NCI-H2196 (cell line): ENCODE measurements around the gene RAPGEF1.

Source experiments
- DNase-seq: peaks from one replicate; lab custom pipeline; 2025; ENCODE audit not compliant: unreplicated experiment; lab: John Stamatoyannopoulos, UW

RAPGEF1 gene

DNA sequence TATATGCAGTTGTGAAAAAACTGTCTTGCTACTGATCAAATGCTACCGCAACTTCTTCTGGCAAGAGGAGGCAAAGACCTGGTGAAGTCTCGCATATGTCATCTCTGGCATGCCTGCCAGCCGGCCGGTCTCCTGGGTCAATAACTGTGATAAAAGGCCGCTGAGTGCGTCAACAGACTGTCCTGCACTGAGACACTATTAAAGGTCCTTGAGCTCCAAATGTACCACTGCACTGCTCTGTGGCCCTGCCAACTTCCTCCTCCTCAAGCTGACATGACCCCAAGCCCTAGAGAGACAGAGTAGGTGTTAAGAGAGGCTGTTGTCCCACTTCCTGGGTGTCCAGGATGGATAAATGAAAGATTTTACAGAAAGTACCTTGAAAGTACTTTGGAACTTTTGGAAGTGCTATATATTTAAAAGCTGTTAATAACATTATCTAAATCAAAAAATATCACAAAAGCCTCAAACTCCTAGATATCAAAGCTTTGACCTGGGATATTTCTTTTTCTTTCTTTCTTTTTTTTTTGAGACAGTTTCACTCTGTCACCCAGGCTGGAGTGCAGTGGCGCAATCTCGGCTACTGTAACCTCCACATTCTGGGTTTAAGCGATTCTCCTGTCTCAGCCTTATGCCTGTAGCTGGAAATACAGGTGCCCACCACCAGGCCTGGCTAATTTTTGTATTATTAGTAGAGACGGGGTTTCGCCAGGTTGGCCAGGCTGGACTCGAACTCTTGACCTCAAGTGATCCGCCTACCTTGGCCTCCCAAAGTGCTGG lies 31.5 kb downstream of the RAPGEF1 start:
- peak; percentile 20 for DNase-seq

DNA sequence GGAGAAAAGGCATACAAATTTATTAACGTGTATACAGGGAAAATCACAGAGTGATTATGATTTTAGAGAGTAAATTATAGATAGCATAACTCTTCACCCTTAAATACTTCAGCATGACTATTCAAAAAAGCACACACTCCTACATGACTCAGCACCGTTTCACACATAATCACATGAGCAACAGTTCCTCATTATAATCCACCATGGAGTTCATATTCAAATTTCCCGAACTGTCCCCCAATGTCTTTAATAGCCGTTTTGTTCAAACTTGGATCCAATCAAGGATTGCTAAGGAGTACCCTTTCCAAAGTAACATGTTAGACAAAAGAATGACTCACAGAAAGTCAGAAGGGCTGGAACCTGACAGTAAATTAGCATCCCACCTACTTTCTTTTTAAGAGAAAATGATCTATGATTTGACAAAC lies 32.1 kb downstream of the RAPGEF1 start:
- no peak for DNase-seq

DNA sequence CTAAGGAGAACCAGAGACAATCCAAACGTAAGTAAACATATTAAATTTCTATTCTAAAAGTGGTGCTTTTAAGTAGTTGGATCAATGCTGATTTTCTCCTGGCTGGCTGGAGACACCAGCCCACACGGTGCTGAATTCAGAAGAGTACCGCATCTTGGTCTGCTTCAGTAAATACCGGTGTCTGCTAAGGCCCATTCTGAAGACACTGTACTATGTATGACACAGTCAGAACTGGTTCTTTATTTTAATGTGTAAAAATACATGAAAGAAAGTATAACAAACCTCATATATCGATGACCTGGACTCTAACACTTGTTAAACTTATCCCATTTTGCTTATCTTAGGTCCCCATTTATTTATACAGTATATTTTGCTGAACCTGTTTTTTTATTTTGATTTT lies 32.8 kb downstream of the RAPGEF1 start:
- no peak for DNase-seq

DNA sequence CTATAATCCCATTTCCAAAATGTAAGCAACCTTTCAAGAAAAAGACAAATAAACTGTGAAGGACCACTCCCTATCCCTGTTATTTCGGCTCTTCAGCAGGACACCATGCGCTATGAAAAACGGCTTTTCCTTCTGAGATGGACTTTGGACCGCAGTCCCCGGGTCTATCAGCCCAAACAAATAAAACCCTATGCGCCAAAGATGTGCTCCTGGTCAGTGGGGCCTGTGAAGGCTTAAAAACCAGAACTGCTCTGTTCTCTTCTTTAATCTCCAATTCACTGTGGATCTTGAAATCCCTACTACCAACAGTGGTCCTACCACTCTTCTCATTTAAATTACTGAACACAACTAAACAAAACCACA lies 33.3 kb downstream of the RAPGEF1 start:
- no peak for DNase-seq

DNA sequence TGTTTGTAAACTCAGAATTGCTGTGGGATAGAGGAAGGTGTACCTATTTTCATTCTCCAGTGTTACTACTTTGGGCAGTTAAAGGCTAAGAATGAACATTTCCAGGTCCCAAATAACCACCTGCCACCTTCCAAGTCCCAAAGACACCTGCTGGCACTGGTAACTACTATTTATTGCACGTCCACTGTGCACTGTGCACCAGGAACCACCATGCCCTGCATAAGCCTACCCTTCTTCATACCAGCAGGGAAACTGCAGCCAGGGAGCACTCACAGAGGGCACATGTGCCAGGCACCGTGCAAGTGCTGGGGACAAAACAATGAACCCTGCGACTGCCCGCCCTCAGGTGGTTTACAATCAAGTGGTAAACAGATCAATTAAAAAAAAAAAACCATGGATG lies 34.9 kb downstream of the RAPGEF1 start:
- no peak for DNase-seq

DNA sequence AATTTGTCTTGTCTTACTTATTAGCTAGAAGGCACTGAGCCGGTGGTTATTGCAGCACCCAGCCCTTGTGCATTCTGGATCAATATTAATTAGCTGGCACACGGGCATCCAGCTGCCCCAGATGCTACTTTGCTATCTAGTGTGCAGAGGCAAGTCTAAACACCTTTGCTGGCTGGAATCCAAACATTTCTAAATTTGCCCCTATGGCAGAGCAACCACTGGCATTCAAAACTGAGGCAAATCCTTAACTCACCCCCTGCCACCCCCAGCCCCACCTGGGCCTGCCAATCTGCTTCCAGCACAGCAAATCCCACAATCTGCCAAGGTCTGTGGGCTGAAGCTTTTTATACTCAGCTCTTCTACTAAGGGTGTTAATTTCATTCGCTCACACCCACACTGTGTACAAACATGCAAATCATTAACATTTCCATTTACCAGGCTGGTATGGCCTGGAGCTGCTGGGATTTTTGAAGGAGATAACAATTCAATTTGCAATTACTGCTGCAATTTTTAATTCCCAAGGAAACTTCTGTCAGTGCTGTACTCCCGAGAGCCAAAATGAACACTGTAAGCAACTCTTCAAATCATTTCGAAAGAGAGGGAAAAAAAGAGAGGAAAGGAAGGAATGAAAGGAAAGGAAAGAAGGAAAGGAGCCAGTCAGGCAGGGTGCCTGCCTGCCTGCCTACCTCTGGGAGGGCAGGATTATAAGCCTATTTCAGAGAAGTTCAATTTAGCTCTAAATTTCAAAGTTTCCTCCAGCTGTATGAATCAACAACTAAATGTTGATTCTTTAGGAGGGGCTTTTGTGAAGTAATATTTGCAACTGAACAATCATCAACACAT lies 35.5 kb downstream of the RAPGEF1 start:
- no peak for DNase-seq

DNA sequence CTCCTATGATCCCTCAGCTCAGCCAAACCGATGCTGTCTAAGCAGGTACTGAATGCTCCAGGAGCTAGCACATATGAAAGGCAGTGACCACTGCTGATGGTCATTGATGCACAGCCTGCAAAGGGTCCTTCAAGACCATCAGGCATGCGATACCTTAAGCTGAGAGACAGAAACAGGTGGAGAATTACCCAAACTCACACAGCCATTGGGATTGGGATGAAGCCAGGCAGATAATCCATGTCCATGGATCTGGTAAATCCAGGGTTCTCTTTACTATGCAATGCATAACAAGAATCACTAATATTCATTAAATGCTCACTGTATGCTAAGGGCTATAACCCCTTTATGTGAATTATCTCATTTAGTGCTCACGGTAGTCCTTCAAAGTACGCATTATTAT lies 36.2 kb downstream of the RAPGEF1 start:
- DNase-seq: no peak

DNA sequence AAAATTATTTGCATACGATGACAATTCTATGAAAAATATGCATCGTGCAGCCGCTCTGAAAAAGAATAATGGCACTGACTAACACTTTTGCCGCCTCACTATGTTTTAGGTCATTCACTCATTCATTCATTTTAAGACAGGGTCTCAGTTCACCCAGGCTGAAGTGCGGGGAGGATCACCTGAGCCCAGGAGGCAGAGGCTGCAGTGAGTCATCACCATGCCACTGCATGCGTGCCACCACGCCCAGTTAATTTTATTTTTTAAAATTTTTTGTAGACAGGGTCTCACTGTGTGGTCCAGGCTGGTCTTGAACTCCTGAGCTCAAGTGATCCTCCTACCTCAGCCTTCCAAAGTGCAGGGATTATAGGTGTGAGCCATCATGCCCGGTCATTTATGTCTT lies 37.0 kb downstream of the RAPGEF1 start:
- DNase-seq: no peak

DNA sequence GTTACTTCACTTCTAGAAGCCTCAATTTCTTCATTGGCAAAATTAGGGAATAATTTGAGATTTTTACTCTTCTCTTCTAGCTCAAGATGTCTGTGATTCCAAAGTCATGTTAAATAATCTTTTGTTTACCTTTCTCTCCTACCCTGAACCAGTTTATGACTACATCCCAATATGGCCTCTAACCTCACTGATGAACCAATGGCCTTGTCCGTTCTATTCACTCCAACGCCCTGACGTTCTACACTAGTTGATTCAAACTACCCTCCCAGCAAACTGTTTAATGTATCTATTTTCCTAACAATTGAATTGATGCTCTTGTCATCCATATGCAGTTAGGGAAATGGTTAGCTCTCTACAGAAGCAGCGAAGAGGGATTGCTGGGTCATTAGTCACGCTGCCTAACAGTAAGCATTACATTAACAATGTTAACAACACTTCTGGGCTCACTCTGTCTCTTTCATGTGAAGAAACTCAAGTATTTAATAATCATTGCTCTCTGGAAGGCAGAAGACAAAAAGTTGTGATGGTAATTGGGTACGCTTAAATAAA lies 38.0 kb downstream of the RAPGEF1 start:
- no peak for DNase-seq

DNA sequence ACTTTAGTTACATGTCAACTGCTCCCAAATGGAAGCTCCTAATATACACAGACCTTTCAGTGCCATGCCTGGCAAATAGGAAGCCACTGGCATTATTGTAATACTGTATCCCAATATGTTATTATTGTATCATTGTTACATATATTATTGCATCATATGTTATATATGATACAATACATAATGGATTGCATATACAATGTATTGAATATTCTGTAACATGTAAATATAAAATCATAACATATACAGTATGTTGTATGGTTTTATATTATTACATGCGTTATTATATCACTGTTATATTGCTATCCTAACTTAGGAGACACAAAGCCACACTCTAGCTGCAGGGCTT lies 38.5 kb downstream of the RAPGEF1 start:
- no peak for DNase-seq

DNA sequence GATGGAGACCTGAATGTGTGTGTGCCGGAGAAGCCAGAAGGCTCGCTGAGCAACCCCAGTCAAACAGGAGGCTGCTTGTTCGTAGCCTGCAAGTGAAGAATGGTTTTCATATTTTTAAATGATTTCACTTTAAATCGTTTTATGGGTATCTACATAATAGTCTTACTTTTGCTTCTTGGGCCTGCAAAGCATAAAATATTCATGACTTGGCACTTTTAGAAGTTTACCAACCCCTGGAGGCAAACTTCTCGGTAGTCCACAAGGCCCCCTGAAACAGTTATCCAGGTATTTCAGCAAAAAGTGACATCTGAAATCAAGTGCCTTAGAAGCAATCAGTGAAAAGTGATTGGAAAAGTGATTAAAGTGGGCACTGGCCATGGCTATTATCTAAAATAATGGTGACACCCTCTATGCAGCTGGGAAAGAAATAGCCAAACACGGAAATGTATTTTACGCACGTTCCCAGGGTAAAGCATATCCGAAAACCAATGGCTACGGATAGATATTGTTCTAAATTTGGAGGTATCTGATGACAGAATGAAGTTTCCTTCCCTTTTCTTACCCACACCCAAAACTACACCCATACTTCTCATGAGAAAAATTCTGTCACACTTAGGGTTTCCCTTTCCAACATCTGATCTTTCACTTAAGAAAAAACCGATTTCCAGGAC lies 39.0 kb downstream of the RAPGEF1 start:
- DNase-seq: no peak

DNA sequence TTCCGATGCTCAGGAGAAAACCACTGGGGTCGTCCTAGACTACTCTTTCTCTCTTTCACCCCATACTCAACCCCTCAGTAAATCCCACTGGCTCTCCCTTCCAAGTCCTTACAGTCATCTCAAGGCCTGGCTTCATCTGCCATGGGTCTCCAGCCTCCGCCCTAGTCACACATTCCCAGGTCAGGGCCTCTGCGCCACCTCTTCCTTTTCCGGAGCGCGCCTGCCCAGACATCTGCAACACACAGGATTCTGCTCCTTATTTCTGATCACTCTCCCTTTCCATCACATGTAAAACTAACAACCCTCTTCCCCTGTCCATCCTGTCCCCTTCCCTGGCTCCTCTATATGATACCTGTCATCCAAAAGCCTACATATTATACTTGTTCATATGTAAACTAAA lies 39.8 kb downstream of the RAPGEF1 start:
- DNase-seq: no peak

DNA sequence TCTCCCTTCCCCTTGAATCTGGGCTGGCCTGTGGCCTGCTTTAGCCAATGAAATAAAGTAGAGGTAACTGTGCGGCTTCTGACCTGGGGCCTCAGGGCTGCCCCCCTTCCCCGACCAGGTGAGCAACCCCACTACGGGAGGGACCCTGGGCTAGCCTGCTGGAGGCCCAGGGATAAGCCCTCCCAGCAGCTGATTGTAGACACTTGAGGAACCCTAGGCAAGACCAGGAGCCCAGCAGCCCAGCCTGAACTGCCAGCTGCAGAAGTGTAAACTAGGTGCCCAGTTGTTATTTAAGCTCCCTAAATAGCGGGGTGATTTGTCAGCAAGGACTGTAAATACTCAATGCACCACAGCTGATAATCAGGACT lies 41.3 kb downstream of the RAPGEF1 start:
- no peak for DNase-seq

DNA sequence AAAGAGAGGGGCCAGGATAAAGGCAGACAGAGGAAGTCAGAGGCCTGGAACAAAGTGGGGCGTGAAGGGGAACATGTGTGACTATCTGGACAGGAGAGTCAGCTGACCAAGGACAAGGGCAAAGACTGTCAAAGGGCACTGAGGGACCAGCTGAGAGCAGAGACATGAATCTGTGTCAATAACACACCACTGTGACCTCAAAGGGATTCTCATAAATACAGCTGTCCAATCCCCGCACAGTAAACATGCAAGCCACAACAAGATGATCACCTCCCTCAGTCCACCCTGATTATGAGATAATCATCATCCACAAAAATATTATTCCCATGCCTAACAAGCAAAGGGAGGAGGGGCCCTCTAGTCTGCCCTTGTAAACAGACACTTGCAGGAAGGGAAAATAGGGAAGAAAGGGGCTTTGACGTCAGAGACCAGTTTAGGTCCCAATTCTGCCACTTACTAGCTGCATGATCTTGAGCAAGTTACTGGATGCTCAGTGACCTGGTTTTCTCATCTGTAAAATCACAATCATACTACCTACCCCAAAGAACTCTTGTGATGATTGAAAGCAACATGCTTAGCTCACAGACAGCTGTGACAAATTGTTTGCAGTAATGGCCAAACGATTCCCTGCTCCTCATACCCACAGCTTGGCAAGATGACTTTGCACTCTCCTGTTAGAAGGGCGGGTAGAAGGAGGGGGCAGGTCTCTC lies 41.8 kb downstream of the RAPGEF1 start:
- DNase-seq: no peak

DNA sequence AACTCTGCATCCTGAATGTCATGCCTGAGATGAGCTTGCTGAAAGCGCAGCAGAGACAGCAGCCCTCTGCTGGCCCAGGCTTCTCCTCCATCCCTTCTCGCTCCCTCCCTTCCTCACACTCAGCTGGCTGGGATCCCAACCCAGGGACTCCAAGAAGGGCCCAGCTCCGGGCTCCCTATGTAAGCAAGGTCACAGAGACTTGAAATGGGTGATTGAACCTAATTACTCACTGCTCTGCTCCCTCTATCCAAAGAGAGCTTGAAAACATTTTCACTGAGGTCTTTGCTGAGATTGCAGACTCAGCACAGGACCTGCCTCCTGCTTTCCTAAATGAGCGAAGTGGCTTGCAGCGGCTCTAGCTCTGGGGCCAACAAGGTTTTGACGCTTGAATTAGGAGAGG lies 42.8 kb downstream of the RAPGEF1 start:
- DNase-seq: peak; percentile 15

DNA sequence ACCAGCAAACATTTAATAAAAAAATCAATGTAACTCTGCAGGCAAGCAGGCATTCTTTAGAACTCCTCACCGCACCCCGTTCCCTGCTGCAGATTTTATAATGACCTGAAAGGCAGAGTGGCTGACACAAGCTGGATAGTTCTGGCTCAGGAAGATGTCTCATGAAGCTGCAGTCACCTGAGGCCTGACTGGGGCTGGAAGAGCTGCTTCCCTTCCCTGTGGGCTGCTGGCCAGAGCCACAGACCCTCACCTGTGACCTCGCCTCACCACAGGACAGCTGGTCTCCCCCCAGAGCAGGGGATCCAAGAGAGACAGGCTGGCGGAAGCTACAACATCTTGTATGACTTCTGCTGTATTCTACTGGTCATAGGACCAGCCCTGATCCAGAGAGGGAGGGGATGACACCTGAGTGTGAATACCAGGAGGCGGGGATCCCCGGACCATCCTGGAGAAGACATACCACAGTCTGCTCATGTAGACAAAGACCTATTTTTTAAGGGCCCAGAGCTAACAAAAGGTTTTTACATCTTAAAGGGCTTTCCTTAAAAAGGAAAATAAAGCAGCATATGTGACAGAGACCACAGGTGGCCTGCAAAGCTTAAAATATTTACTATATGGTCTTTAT lies 43.9 kb downstream of the RAPGEF1 start:
- no peak for DNase-seq

DNA sequence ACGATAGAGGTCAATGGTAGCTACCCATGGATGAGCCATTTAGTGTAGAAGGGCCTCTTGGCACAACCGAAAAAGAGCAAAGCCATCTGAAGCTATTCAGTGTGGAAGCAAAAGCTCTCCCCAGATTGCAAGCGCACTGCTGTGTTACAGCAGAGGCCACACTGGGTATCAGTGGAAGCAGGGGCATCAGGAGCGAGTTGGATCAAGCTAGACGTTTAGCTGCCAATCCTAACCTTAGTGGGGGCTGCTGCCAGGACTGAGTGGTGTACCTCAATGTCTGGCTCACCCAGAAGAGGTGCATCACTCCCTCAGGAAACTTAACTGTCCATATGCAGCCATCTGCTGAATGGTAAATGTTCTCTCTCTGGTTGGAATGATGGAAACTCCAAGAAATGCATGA lies 44.5 kb downstream of the RAPGEF1 start:
- DNase-seq: no peak

DNA sequence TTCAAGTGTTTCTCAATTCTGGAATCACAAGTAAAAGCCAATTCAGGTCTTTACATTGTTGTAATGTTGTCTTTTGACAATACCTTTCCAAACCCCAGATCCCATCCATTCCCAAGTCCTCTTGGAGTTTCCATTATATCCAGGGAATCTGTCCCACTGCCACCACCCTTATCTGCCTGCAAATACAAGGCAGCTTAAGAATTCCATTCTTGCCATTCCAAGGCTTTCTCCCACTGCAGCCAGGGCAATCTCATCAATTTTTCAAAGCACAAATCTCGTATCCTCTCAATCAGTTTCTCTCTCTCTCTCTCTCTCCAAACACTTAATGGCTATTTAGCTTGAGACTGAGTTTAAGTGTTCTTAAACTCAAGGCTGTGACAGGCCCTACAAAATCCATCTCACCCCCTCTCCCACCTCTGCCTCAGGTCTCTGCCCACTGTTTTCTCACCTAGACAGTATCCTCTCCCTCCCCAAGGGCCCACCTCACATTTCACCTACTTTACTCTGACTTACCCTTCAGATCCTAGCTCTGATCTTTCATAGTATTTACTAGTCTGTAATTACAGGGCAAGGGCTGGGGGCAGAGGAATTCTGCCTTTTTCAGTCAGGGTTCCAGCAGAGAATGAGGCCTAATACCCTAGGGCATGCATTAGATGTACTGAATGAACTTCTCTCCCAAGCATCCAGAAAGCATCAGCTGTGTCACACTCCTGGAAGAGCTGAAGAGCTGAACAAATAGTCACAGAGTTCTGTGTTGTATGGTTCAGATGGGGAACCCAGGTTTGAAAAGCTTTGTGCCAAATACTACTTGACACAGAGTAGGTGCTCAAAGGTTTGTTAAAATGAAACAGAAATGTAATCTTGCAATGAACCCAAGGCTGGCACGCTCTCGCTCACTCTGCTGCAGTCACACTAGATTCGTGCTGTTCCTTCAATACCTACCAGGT lies 46.0 kb downstream of the RAPGEF1 start:
- DNase-seq: no peak
